ENCODE results near the gene CD5L. TPM values are rescaled to one million over a fixed set of nuclear protein-coding genes. Genes with fewer than 3 reads are reported as not detected.

Gene CD5L
- total and polyA plus RNA-seq, 2 of the 8 experiments (the other 6 are each of a cell fraction or from before 2014, with no cell fraction given) = not detected

- TF ChIP-seq, protein P1, sequence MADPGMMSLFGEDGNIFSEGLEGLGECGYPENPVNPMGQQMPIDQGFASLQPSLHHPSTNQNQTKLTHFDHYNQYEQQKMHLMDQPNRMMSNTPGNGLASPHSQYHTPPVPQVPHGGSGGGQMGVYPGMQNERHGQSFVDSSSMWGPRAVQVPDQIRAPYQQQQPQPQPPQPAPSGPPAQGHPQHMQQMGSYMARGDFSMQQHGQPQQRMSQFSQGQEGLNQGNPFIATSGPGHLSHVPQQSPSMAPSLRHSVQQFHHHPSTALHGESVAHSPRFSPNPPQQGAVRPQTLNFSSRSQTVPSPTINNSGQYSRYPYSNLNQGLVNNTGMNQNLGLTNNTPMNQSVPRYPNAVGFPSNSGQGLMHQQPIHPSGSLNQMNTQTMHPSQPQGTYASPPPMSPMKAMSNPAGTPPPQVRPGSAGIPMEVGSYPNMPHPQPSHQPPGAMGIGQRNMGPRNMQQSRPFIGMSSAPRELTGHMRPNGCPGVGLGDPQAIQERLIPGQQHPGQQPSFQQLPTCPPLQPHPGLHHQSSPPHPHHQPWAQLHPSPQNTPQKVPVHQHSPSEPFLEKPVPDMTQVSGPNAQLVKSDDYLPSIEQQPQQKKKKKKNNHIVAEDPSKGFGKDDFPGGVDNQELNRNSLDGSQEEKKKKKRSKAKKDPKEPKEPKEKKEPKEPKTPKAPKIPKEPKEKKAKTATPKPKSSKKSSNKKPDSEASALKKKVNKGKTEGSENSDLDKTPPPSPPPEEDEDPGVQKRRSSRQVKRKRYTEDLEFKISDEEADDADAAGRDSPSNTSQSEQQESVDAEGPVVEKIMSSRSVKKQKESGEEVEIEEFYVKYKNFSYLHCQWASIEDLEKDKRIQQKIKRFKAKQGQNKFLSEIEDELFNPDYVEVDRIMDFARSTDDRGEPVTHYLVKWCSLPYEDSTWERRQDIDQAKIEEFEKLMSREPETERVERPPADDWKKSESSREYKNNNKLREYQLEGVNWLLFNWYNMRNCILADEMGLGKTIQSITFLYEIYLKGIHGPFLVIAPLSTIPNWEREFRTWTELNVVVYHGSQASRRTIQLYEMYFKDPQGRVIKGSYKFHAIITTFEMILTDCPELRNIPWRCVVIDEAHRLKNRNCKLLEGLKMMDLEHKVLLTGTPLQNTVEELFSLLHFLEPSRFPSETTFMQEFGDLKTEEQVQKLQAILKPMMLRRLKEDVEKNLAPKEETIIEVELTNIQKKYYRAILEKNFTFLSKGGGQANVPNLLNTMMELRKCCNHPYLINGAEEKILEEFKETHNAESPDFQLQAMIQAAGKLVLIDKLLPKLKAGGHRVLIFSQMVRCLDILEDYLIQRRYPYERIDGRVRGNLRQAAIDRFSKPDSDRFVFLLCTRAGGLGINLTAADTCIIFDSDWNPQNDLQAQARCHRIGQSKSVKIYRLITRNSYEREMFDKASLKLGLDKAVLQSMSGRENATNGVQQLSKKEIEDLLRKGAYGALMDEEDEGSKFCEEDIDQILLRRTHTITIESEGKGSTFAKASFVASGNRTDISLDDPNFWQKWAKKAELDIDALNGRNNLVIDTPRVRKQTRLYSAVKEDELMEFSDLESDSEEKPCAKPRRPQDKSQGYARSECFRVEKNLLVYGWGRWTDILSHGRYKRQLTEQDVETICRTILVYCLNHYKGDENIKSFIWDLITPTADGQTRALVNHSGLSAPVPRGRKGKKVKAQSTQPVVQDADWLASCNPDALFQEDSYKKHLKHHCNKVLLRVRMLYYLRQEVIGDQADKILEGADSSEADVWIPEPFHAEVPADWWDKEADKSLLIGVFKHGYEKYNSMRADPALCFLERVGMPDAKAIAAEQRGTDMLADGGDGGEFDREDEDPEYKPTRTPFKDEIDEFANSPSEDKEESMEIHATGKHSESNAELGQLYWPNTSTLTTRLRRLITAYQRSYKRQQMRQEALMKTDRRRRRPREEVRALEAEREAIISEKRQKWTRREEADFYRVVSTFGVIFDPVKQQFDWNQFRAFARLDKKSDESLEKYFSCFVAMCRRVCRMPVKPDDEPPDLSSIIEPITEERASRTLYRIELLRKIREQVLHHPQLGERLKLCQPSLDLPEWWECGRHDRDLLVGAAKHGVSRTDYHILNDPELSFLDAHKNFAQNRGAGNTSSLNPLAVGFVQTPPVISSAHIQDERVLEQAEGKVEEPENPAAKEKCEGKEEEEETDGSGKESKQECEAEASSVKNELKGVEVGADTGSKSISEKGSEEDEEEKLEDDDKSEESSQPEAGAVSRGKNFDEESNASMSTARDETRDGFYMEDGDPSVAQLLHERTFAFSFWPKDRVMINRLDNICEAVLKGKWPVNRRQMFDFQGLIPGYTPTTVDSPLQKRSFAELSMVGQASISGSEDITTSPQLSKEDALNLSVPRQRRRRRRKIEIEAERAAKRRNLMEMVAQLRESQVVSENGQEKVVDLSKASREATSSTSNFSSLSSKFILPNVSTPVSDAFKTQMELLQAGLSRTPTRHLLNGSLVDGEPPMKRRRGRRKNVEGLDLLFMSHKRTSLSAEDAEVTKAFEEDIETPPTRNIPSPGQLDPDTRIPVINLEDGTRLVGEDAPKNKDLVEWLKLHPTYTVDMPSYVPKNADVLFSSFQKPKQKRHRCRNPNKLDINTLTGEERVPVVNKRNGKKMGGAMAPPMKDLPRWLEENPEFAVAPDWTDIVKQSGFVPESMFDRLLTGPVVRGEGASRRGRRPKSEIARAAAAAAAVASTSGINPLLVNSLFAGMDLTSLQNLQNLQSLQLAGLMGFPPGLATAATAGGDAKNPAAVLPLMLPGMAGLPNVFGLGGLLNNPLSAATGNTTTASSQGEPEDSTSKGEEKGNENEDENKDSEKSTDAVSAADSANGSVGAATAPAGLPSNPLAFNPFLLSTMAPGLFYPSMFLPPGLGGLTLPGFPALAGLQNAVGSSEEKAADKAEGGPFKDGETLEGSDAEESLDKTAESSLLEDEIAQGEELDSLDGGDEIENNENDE (IDR thresholded peaks at IDR 0.05; ENCODE audit: insufficient replicate concordance, low read length) = no peak
- TF ChIP-seq RAD21 (IDR thresholded peaks at IDR 0.05 in 1 of 2, conservative IDR thresholded peaks at IDR 0.05 in 1 of 2; ENCODE audit: low read depth in 2 of 2, low read length in 2 of 2) = peak; percentile 75 to 81
- TF ChIP-seq SAP30 (IDR thresholded peaks at IDR 0.05; ENCODE audit: insufficient read depth, insufficient replicate concordance, low read length) = no peak
- no peak for TF ChIP-seq CEBPB (IDR thresholded peaks at IDR 0.05; ENCODE audit: low read depth, low read length)
Measured at GRCh38 chr1:157878059-157878458, 36.5 kb upstream of the CD5L start (continued).
